ENCODE data around the gene CDH1.

- no peak for TF ChIP-seq CTCF (IDR thresholded peaks at IDR 0.05)
- TF ChIP-seq POLR2A (IDR thresholded peaks at IDR 0.05), result no peak
Observed at GRCh38 chr16:68746951-68747350, 9.9 kb downstream of the CDH1 start.
